HEK293 (cell line): ENCODE results near the gene ZSWIM3.

Experiments
- CTCF ChIA-PET: fragments of 350-600 bp; formaldehyde crosslinking; extraction: SDS; loops from one replicate; lab custom pipeline; 2021; ENCODE audit warnings: antibody characterized with exemption; lab: Yijun Ruan, JAX
- POLR2A ChIA-PET: fragments of 300-600 bp; formaldehyde crosslinking; extraction: SDS; loops from one replicate; lab custom pipeline; 2020; ENCODE audit warnings: antibody characterized with exemption, inconsistent platforms; lab: Yijun Ruan, JAX
- H3K27ac ChIP-seq: fragments of 200-500 bp; sonication (Bioruptor generic); 2 replicates; pipeline ENCODE4 v1.5.1; 2014; ENCODE audit warnings: low read depth, low read length, control low read depth, inconsistent platforms; ENCODE audit errors: extremely low read depth
- H3K36me3 ChIP-seq, 2 experiments: fragments of 200-500 bp in 1 of 2; sonication (Bioruptor generic) in 1 of 2; 1 replicate in 1 of 2; 2 replicates in 1 of 2; pipeline ENCODE4 v1.5.1; 2014 to 2017; ENCODE audit warnings: inconsistent platforms in 2 of 2, low read length in 2 of 2; ENCODE audit not compliant: control insufficient read depth in 2 of 2, insufficient read depth in 1 of 2
- H3K4me1 ChIP-seq: fragments of 200-500 bp; sonication (Bioruptor generic); 2 replicates; pipeline ENCODE4 v1.5.1; 2014; ENCODE audit warnings: mild to moderate bottlenecking, low read length, inconsistent platforms; ENCODE audit not compliant: control insufficient read depth, insufficient read depth
- H3K4me3 ChIP-seq: 2 replicates; pipeline ENCODE4 v1.5.1; 2011; ENCODE audit warnings: low read depth, mild to moderate bottlenecking, control low read depth, low read length, moderate library complexity
- H3K9me3 ChIP-seq: fragments of 200-500 bp; sonication (Bioruptor generic); 2 replicates; pipeline ENCODE4 v1.5.1; 2014; ENCODE audit warnings: low read depth, low read length, inconsistent platforms; ENCODE audit not compliant: control insufficient read depth, insufficient read depth
- EGR2 ChIP-seq: fragments of 450-650 bp; formaldehyde crosslinking; IDR thresholded peaks from 2 replicates; pipeline ENCODE4 v1.5.1; 2016; ENCODE audit warnings: low read depth, missing biosample characterization, missing genetic modification characterization
- FEZF1 ChIP-seq: fragments of 450-650 bp; formaldehyde crosslinking; IDR thresholded peaks from 2 replicates; pipeline ENCODE4 v1.5.1; 2016; ENCODE audit warnings: missing biosample characterization, missing genetic modification characterization
- HOXC10 ChIP-seq: sonication (generic); formaldehyde crosslinking; IDR thresholded peaks from 2 replicates; pipeline ENCODE4 v1.8.1; 2023; ENCODE audit warnings: mild to moderate bottlenecking, missing genetic modification reagents
- KLF1 ChIP-seq: fragments of 450-650 bp; formaldehyde crosslinking; IDR thresholded peaks from 2 replicates; pipeline ENCODE4 v1.5.1; 2016; ENCODE audit warnings: missing biosample characterization, missing genetic modification characterization
- KLF7 ChIP-seq: fragments of 450-650 bp; formaldehyde crosslinking; IDR thresholded peaks from 2 replicates; pipeline ENCODE4 v1.5.1; 2016; ENCODE audit warnings: missing biosample characterization, missing genetic modification characterization, borderline replicate concordance
- KLF8 ChIP-seq: fragments of 450-650 bp; formaldehyde crosslinking; IDR thresholded peaks from 2 replicates; pipeline ENCODE4 v1.5.1; 2016; ENCODE audit warnings: missing biosample characterization, missing genetic modification characterization
- REPIN1 ChIP-seq: fragments of 450-650 bp; formaldehyde crosslinking; IDR thresholded peaks from 2 replicates; pipeline ENCODE4 v1.5.1; 2017; ENCODE audit warnings: missing biosample characterization, missing genetic modification characterization, low read depth
- SCRT2 ChIP-seq: fragments of 450-650 bp; formaldehyde crosslinking; IDR thresholded peaks from 2 replicates; pipeline ENCODE4 v1.5.1; 2016; ENCODE audit warnings: missing biosample characterization, missing genetic modification characterization
- SP7 ChIP-seq: fragments of 450-650 bp; formaldehyde crosslinking; IDR thresholded peaks from 2 replicates; pipeline ENCODE4 v1.5.1; 2016; ENCODE audit warnings: missing biosample characterization, missing genetic modification characterization
- TCF7L2 ChIP-seq: IDR thresholded peaks from 2 replicates; pipeline ENCODE4 v1.6.1; 2011; ENCODE audit warnings: low read depth, mild to moderate bottlenecking, inconsistent platforms, low read length, moderate library complexity, borderline replicate concordance
- WT1 ChIP-seq: fragments of 450-650 bp; formaldehyde crosslinking; IDR thresholded peaks from 2 replicates; pipeline ENCODE4 v1.5.1; 2016; ENCODE audit warnings: missing biosample characterization, missing genetic modification characterization
- ZFP37 ChIP-seq: fragments of 450-650 bp; formaldehyde crosslinking; IDR thresholded peaks from 2 replicates; pipeline ENCODE4 v1.5.1; 2016; ENCODE audit warnings: missing biosample characterization, missing genetic modification characterization
- ZNF169 ChIP-seq: fragments of 450-650 bp; formaldehyde crosslinking; IDR thresholded peaks from 2 replicates; pipeline ENCODE4 v1.5.1; 2016; ENCODE audit warnings: missing biosample characterization, missing genetic modification characterization
- ZNF184 ChIP-seq: fragments of 450-650 bp; IDR thresholded peaks from 2 replicates; pipeline ENCODE4 v1.5.1; 2018; ENCODE audit warnings: missing biosample characterization, mild to moderate bottlenecking, missing genetic modification characterization
- ZNF335 ChIP-seq: fragments of 450-650 bp; formaldehyde crosslinking; conservative IDR thresholded peaks from 2 replicates; pipeline ENCODE4 v1.5.1; 2016; ENCODE audit warnings: missing biosample characterization, missing genetic modification characterization
- ZNF350 ChIP-seq: fragments of 450-650 bp; formaldehyde crosslinking; IDR thresholded peaks from 2 replicates; pipeline ENCODE4 v1.5.0; 2017; ENCODE audit warnings: missing biosample characterization, mild to moderate bottlenecking, missing genetic modification characterization
- ZNF530 ChIP-seq: fragments of 450-650 bp; formaldehyde crosslinking; IDR thresholded peaks from 2 replicates; pipeline ENCODE4 v1.5.1; 2016; ENCODE audit warnings: low read depth, missing biosample characterization, missing genetic modification characterization
- ZNF610 ChIP-seq: fragments of 450-650 bp; formaldehyde crosslinking; IDR thresholded peaks from 2 replicates; pipeline ENCODE4 v1.5.1; 2016; ENCODE audit warnings: missing biosample characterization, missing genetic modification characterization, borderline replicate concordance
- ZNF654 ChIP-seq: fragments of 450-650 bp; formaldehyde crosslinking; IDR thresholded peaks from 2 replicates; pipeline ENCODE4 v1.5.1; 2016; ENCODE audit warnings: low read depth, missing biosample characterization, missing genetic modification characterization
- ZNF792 ChIP-seq: fragments of 450-650 bp; formaldehyde crosslinking; IDR thresholded peaks from 2 replicates; pipeline ENCODE4 v1.5.1; 2016; ENCODE audit warnings: missing biosample characterization, missing genetic modification characterization
- ZSCAN5A ChIP-seq: fragments of 450-650 bp; formaldehyde crosslinking; IDR thresholded peaks from 2 replicates; pipeline ENCODE4 v1.5.1; 2016; ENCODE audit warnings: missing biosample characterization, missing genetic modification characterization
- TF ChIP-seq, protein P1 (sequence below): fragments of 450-650 bp; formaldehyde crosslinking; IDR thresholded peaks from 2 replicates; pipeline ENCODE4 v1.5.1; 2016; ENCODE audit warnings: missing biosample characterization, missing genetic modification characterization
- TF ChIP-seq, protein P2 (sequence below): fragments of 450-650 bp; formaldehyde crosslinking; IDR thresholded peaks from 2 replicates; pipeline ENCODE4 v1.5.1; 2017; ENCODE audit warnings: missing biosample characterization, missing genetic modification characterization

The ZSWIM3 gene

DNA sequence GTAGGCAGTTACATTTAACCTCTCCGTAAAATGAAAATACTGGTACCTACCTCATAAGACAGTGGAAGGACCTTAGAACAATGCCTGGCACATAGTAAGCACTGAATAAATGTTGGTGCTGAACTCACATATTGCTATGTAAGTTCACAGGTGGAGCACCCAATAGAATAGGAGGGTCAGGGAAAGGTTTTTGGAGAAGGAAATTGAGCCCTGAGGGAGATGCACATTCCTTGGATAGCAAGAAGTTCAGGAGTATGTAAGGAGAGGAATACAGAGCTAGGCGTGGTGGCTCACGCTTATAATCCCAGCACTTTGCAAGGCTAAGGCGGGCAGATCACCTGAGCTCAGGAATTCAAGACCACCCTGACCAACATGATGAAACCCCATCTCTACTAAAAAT lies 37.9 kb upstream of the ZSWIM3 start (continued):
- TF ChIP-seq, protein P1, sequence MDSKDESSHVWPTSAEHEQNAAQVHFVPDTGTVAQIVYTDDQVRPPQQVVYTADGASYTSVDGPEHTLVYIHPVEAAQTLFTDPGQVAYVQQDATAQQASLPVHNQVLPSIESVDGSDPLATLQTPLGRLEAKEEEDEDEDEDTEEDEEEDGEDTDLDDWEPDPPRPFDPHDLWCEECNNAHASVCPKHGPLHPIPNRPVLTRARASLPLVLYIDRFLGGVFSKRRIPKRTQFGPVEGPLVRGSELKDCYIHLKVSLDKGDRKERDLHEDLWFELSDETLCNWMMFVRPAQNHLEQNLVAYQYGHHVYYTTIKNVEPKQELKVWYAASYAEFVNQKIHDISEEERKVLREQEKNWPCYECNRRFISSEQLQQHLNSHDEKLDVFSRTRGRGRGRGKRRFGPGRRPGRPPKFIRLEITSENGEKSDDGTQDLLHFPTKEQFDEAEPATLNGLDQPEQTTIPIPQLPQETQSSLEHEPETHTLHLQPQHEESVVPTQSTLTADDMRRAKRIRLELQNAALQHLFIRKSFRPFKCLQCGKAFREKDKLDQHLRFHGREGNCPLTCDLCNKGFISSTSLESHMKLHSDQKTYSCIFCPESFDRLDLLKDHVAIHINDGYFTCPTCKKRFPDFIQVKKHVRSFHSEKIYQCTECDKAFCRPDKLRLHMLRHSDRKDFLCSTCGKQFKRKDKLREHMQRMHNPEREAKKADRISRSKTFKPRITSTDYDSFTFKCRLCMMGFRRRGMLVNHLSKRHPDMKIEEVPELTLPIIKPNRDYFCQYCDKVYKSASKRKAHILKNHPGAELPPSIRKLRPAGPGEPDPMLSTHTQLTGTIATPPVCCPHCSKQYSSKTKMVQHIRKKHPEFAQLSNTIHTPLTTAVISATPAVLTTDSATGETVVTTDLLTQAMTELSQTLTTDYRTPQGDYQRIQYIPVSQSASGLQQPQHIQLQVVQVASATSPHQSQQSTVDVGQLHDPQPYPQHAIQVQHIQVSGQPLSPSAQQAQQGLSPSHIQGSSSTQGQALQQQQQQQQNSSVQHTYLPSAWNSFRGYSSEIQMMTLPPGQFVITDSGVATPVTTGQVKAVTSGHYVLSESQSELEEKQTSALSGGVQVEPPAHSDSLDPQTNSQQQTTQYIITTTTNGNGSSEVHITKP (tag by site-specific recombination): no peak

- Histone ChIP-seq H3K4me1 (peaks cover 7% of the 10 kb centered on the region; the same call in 1 of the 2 replicates), H3K27ac (no peak overlapping the region), H3K36me3 (peaks cover 0 to 10% of the 10 kb centered on the region in 2 experiments; a peak in 1 of 3 replicates), H3K9me3 (no peaks in the 10 kb centered on the region), H3K4me3 (no peak overlapping the region)
- TF ChIP-seq HOXC10 (CRISPR knock-in tag): no peak
- 0 out of 2 replicates have a peak, but pooled peaks have one; percentile 20 for TF ChIP-seq SP7
- ChIA-PET POLR2A (interaction anchor here (0.8 kb wide), 1 partner anchor 9 kb away, joined by 3 read pairs; the partner anchor contains the start of gene UBE2C), CTCF (no interaction called here)
These were observed 35.5 kb upstream of the ZSWIM3 start for GRCh38 chr20:45821947-45822346.

- TF ChIP-seq ZFP37 (tag by site-specific recombination) (no peak), ZNF610 (no peak), FEZF1 (tag by site-specific recombination) (no peak), KLF7 (tag by site-specific recombination) (no peak), KLF8 (tag by site-specific recombination) (no peak), WT1 (tag by site-specific recombination) (no peak), KLF1 (tag by site-specific recombination) (0 out of 2 replicates have a peak, but pooled peaks have one; percentile 15), REPIN1 (no peak), TCF7L2 (no peak)
- TF ChIP-seq, protein P2, sequence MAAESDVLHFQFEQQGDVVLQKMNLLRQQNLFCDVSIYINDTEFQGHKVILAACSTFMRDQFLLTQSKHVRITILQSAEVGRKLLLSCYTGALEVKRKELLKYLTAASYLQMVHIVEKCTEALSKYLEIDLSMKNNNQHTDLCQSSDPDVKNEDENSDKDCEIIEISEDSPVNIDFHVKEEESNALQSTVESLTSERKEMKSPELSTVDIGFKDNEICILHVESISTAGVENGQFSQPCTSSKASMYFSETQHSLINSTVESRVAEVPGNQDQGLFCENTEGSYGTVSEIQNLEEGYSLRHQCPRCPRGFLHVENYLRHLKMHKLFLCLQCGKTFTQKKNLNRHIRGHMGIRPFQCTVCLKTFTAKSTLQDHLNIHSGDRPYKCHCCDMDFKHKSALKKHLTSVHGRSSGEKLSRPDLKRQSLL (tag by site-specific recombination): peak; percentile 20; the same call in 1 of the 2 replicates
- H3K27ac ChIP-seq: no peak overlapping the region
- H3K36me3 ChIP-seq: peaks cover 0 to 3% of the 10 kb centered on the region in 2 experiments; a peak in 1 of 3 replicates
- no peak overlapping the region for H3K4me3 ChIP-seq
- H3K9me3 ChIP-seq: no peaks in the 10 kb centered on the region
- ChIA-PET CTCF (interaction anchor here (0.6 kb wide), 1 partner anchor 22 kb away, joined by 4 read pairs; no protein-coding TSS in a partner anchor), POLR2A (interaction anchor here (0.5 to 0.6 kb wide), 2 partner anchors 61 to 112 kb away, joined by 5 to 7 read pairs; no protein-coding TSS in a partner anchor)
- no peaks in the 10 kb centered on the region; the same call in 1 of the 2 replicates for H3K4me1 ChIP-seq
These were observed 34.6 kb upstream of the ZSWIM3 start for GRCh38 chr20:45822857-45823256.

- Histone ChIP-seq H3K4me3 (no peak overlapping the region), H3K36me3 (no peaks in the 10 kb centered on the region), H3K4me1 (no peaks in the 10 kb centered on the region), H3K9me3 (no peaks in the 10 kb centered on the region), H3K27ac (no peak overlapping the region)
- ChIA-PET POLR2A (no interaction called here), CTCF (interaction anchor here (0.5 to 1.6 kb wide), 5 partner anchors 9 to 557 kb away, joined by 3 to 6 read pairs (median 4); partner anchors contain the start of genes SNX21 and SPATA25)
- TF ChIP-seq ZSCAN5A (tag by site-specific recombination) (no peak), ZNF530 (tag by site-specific recombination) (no peak), ZNF654 (peak; percentile 35; the same call in 1 of the 2 replicates), ZNF792 (tag by site-specific recombination) (no peak), ZNF169 (no peak), ZNF184 (tag by site-specific recombination) (no peak), ZNF335 (tag by site-specific recombination) (no peak), SCRT2 (tag by site-specific recombination) (0 out of 2 replicates have a peak, but pooled peaks have one; percentile 14), EGR2 (tag by site-specific recombination) (0 out of 2 replicates have a peak, but pooled peaks have one; percentile 14), ZNF350 (tag by site-specific recombination) (no peak)
These were observed 33.2 kb upstream of the ZSWIM3 start for GRCh38 chr20:45823949-45824835.
